ENCODE measurements around the gene VDR.

VDR gene

DNA sequence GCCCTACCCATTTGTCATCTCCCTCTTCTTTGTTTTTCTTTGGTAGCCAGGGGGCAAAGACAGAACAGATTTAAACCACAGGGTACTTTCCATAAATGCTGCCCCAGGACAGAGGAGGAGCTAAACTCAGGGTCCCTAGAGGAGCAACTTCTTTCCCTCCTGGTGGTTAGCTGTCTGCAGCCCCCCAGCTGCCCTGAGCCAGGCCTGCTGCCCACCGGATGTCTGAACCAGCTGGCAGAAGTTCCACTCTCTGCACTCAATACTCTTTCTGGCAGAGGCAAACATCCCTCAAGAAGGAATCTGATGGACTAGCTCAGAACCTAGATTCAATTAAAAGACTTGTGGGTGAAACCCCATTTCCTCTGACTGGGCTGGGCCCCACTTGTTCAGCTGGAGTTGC, 10.7 kb downstream of the VDR start:
- Histone ChIP-seq H3K9me3 (ENCODE audit: control insufficient read depth in 2 of 2, low read length in 2 of 2) (no peaks in the 10 kb centered on the region), H3K27ac (ENCODE audit: low read length) (no peak overlapping the region), H3K4me3 (ENCODE audit: low read length in 2 of 2) (no peak overlapping the region), H3K36me3 (ENCODE audit: control insufficient read depth in 2 of 2, insufficient read depth in 2 of 2, low read length in 2 of 2) (no peaks in the 10 kb centered on the region), H3K4me1 (ENCODE audit: control insufficient read depth, insufficient read depth, low read length) (peaks cover 3% of the 10 kb centered on the region), H3K9ac (ENCODE audit: low read length in 2 of 2) (no peak overlapping the region), H3K27me3 (ENCODE audit: control insufficient read depth in 1 of 2, insufficient read depth in 2 of 2, low read length in 2 of 2) (peaks cover 4 to 7% of the 10 kb centered on the region in 2 donors)

DNA sequence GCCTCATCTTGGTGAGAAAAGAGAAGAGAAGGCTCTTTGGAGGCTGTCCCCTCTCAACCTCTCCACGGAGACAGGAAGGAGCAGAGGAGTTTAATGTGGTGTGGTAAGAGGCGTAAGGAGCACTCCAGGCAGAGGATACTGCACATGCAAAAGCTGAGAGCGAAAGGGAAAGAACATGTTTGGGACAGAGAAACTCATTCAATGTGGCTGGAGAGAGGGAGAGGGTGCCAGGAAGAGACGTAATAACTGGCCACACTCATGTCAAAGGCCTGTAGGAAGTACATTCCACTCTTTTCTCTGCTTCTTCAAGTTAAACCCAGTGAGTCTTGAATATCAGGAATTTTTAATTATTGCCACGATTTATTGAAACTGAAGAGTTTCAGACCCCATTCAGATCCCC, 12.0 kb downstream of the VDR start:
- H3K36me3 ChIP-seq (ENCODE audit: control insufficient read depth in 2 of 2, insufficient read depth in 2 of 2, low read length in 2 of 2) = no peaks in the 10 kb centered on the region
- no peak overlapping the region for H3K4me3 ChIP-seq (ENCODE audit: low read length in 2 of 2)
- H3K27me3 ChIP-seq (ENCODE audit: control insufficient read depth in 1 of 2, insufficient read depth in 2 of 2, low read length in 2 of 2) = peaks cover 4% of the 10 kb centered on the region in 2 donors
- H3K4me1 ChIP-seq (ENCODE audit: control insufficient read depth, insufficient read depth, low read length) = peaks cover 3% of the 10 kb centered on the region
- no peak overlapping the region for H3K9ac ChIP-seq (ENCODE audit: low read length in 2 of 2)
- H3K9me3 ChIP-seq (ENCODE audit: control insufficient read depth in 2 of 2, low read length in 2 of 2) = no peaks in the 10 kb centered on the region
- no peak overlapping the region for H3K27ac ChIP-seq (ENCODE audit: low read length)

GRCh38 chr12:47891356-47891755, 13.4 kb downstream of the VDR start:
- H3K27me3 ChIP-seq (ENCODE audit: control insufficient read depth in 1 of 2, insufficient read depth in 2 of 2, low read length in 2 of 2) = peaks cover 0 to 4% of the 10 kb centered on the region in 2 donors
- H3K27ac ChIP-seq (ENCODE audit: low read length) = no peak overlapping the region
- peaks cover 3% of the 10 kb centered on the region for H3K4me1 ChIP-seq (ENCODE audit: control insufficient read depth, insufficient read depth, low read length)
- no peaks in the 10 kb centered on the region for H3K9me3 ChIP-seq (ENCODE audit: control insufficient read depth in 2 of 2, low read length in 2 of 2)
- no peak overlapping the region for H3K4me3 ChIP-seq (ENCODE audit: low read length in 2 of 2)
- H3K9ac ChIP-seq (ENCODE audit: low read length in 2 of 2) = no peak overlapping the region
- no peaks in the 10 kb centered on the region for H3K36me3 ChIP-seq (ENCODE audit: control insufficient read depth in 2 of 2, insufficient read depth in 2 of 2, low read length in 2 of 2)

GRCh38 chr12:47889040-47889439, 15.8 kb downstream of the VDR start:
- Histone ChIP-seq H3K9ac (ENCODE audit: low read length in 2 of 2) (no peak overlapping the region), H3K27me3 (ENCODE audit: control insufficient read depth in 1 of 2, insufficient read depth in 2 of 2, low read length in 2 of 2) (peaks cover 0 to 2% of the 10 kb centered on the region in 2 donors), H3K4me3 (ENCODE audit: low read length in 2 of 2) (no peak overlapping the region), H3K4me1 (ENCODE audit: control insufficient read depth, insufficient read depth, low read length) (peaks cover 2% of the 10 kb centered on the region), H3K36me3 (ENCODE audit: control insufficient read depth in 2 of 2, insufficient read depth in 2 of 2, low read length in 2 of 2) (no peaks in the 10 kb centered on the region), H3K9me3 (ENCODE audit: control insufficient read depth in 2 of 2, low read length in 2 of 2) (no peaks in the 10 kb centered on the region), H3K27ac (ENCODE audit: low read length) (no peak overlapping the region)

- H3K27me3 ChIP-seq (ENCODE audit: control insufficient read depth in 1 of 2, insufficient read depth in 2 of 2, low read length in 2 of 2) = no peaks in the 10 kb centered on the region
- H3K4me1 ChIP-seq (ENCODE audit: control insufficient read depth, insufficient read depth, low read length) = no peaks in the 10 kb centered on the region
- no peak overlapping the region for H3K27ac ChIP-seq (ENCODE audit: low read length)
- no peaks in the 10 kb centered on the region for H3K36me3 ChIP-seq (ENCODE audit: control insufficient read depth in 2 of 2, insufficient read depth in 2 of 2, low read length in 2 of 2)
- H3K9me3 ChIP-seq (ENCODE audit: control insufficient read depth in 2 of 2, low read length in 2 of 2) = no peaks in the 10 kb centered on the region
- H3K9ac ChIP-seq (ENCODE audit: low read length in 2 of 2) = no peak overlapping the region
- H3K4me3 ChIP-seq (ENCODE audit: low read length in 2 of 2) = no peak overlapping the region
Measured at GRCh38 chr12:47888153-47888819, 16.5 kb downstream of the VDR start.

DNA sequence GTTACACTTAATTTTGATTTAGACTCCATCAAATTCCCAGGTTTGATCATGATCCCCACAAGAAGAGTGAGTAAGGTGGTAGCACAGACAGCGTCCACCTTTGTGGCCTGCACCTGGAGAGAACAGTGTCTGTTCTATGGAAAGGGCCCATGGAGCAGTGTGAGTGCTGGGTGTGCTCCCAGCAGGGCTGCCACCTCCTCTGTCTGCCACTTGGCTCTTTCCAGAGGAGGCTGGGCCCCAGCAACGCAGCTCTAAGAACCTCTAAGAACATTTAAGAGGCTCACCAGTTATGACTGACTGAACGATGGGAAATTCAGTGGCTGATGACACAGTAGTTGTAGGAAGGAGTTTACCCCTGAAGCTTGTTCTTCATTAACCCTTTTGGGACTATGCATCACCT, 17.3 kb downstream of the VDR start:
- no peaks in the 10 kb centered on the region for H3K9me3 ChIP-seq (ENCODE audit: control insufficient read depth in 2 of 2, low read length in 2 of 2)
- no peaks in the 10 kb centered on the region for H3K4me1 ChIP-seq (ENCODE audit: control insufficient read depth, insufficient read depth, low read length)
- no peak overlapping the region for H3K4me3 ChIP-seq (ENCODE audit: low read length in 2 of 2)
- no peaks in the 10 kb centered on the region for H3K27me3 ChIP-seq (ENCODE audit: control insufficient read depth in 1 of 2, insufficient read depth in 2 of 2, low read length in 2 of 2)
- H3K9ac ChIP-seq (ENCODE audit: low read length in 2 of 2) = no peak overlapping the region
- H3K36me3 ChIP-seq (ENCODE audit: control insufficient read depth in 2 of 2, insufficient read depth in 2 of 2, low read length in 2 of 2) = no peaks in the 10 kb centered on the region
- no peak overlapping the region for H3K27ac ChIP-seq (ENCODE audit: low read length)

GRCh38 chr12:47886510-47887240, 18.1 kb downstream of the VDR start:
- Histone ChIP-seq H3K27ac (ENCODE audit: low read length) (no peak overlapping the region), H3K9ac (ENCODE audit: low read length in 2 of 2) (no peak overlapping the region), H3K4me3 (ENCODE audit: low read length in 2 of 2) (no peak overlapping the region), H3K9me3 (ENCODE audit: control insufficient read depth in 2 of 2, low read length in 2 of 2) (no peaks in the 10 kb centered on the region), H3K27me3 (ENCODE audit: control insufficient read depth in 1 of 2, insufficient read depth in 2 of 2, low read length in 2 of 2) (no peaks in the 10 kb centered on the region), H3K36me3 (ENCODE audit: control insufficient read depth in 2 of 2, insufficient read depth in 2 of 2, low read length in 2 of 2) (no peaks in the 10 kb centered on the region), H3K4me1 (ENCODE audit: control insufficient read depth, insufficient read depth, low read length) (no peaks in the 10 kb centered on the region)

GRCh38 chr12:47885566-47885965, 19.2 kb downstream of the VDR start:
- H3K27me3 ChIP-seq (ENCODE audit: control insufficient read depth in 1 of 2, insufficient read depth in 2 of 2, low read length in 2 of 2) = no peaks in the 10 kb centered on the region
- H3K36me3 ChIP-seq (ENCODE audit: control insufficient read depth in 2 of 2, insufficient read depth in 2 of 2, low read length in 2 of 2) = no peaks in the 10 kb centered on the region
- H3K9me3 ChIP-seq (ENCODE audit: control insufficient read depth in 2 of 2, low read length in 2 of 2) = no peaks in the 10 kb centered on the region
- no peak overlapping the region for H3K4me3 ChIP-seq (ENCODE audit: low read length in 2 of 2)
- H3K4me1 ChIP-seq (ENCODE audit: control insufficient read depth, insufficient read depth, low read length) = no peaks in the 10 kb centered on the region
- no peak overlapping the region for H3K27ac ChIP-seq (ENCODE audit: low read length)
- H3K9ac ChIP-seq (ENCODE audit: low read length in 2 of 2) = no peak overlapping the region

DNA sequence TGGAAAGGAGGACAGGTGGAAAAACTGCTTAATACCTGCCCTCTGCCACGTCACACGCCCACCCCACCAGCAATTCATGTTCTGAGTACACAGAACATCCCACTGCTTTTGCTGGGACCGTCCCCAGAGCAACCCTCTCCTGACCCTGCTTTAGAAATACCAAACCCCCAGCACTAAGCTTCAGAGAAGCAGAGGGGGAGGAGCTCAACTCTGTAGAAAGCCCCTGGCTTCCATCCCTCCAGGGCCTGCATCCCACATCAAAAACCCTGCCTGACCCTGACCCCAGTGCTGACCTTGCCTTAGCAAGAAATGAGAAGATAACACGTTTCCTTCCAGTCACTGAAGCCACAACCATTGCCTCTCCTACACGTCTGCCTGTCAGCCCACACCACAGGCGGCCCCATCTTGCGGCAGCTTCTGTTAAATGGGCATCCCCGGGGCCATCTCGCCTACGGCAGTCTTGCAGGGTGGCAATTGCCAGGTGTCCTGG, 19.7 kb downstream of the VDR start:
- Histone ChIP-seq H3K4me1 (ENCODE audit: control insufficient read depth, insufficient read depth, low read length) (no peaks in the 10 kb centered on the region), H3K27ac (ENCODE audit: low read length) (no peak overlapping the region), H3K9me3 (ENCODE audit: control insufficient read depth in 2 of 2, low read length in 2 of 2) (no peaks in the 10 kb centered on the region), H3K9ac (ENCODE audit: low read length in 2 of 2) (no peak overlapping the region), H3K27me3 (ENCODE audit: control insufficient read depth in 1 of 2, insufficient read depth in 2 of 2, low read length in 2 of 2) (no peaks in the 10 kb centered on the region), H3K36me3 (ENCODE audit: control insufficient read depth in 2 of 2, insufficient read depth in 2 of 2, low read length in 2 of 2) (no peaks in the 10 kb centered on the region), H3K4me3 (ENCODE audit: low read length in 2 of 2) (no peak overlapping the region)

- Histone ChIP-seq H3K9ac (ENCODE audit: low read length in 2 of 2) (no peak overlapping the region), H3K4me3 (ENCODE audit: low read length in 2 of 2) (no peak overlapping the region), H3K27me3 (ENCODE audit: control insufficient read depth in 1 of 2, insufficient read depth in 2 of 2, low read length in 2 of 2) (no peaks in the 10 kb centered on the region), H3K4me1 (ENCODE audit: control insufficient read depth, insufficient read depth, low read length) (no peaks in the 10 kb centered on the region), H3K9me3 (ENCODE audit: control insufficient read depth in 2 of 2, low read length in 2 of 2) (no peaks in the 10 kb centered on the region), H3K27ac (ENCODE audit: low read length) (no peak overlapping the region), H3K36me3 (ENCODE audit: control insufficient read depth in 2 of 2, insufficient read depth in 2 of 2, low read length in 2 of 2) (no peaks in the 10 kb centered on the region)
Measured at GRCh38 chr12:47884501-47884900, 20.3 kb downstream of the VDR start.

DNA sequence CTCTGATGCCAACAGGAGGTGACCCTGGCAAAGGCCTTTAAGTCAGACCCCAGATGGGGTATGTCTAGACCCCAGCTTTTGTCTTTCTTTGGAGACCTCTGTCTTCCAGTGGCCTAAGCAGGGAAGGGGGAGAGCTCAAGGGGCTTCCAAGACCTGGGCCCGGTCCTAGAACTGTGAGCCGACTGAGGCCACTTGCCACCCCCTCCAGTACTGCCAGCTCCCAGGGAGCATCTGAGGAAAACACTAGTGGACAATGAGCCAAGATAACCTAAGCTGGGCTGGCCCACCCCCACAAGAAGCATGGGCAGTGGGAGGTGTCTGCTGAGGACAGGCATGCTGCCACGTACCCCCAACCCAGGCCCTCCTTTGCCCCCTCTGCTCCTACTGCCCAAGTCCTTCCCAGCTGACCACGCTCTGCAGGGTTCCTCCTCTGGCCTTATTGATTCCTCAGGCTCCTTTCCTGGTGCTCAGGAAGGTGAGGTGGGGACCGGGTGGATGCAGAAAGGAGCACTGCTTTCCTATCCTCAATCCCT, 21.1 kb downstream of the VDR start:
- H3K9ac ChIP-seq (ENCODE audit: low read length in 2 of 2) = no peak overlapping the region
- H3K27me3 ChIP-seq (ENCODE audit: control insufficient read depth in 1 of 2, insufficient read depth in 2 of 2, low read length in 2 of 2) = no peaks in the 10 kb centered on the region
- H3K4me1 ChIP-seq (ENCODE audit: control insufficient read depth, insufficient read depth, low read length) = no peaks in the 10 kb centered on the region
- H3K9me3 ChIP-seq (ENCODE audit: control insufficient read depth in 2 of 2, low read length in 2 of 2) = no peaks in the 10 kb centered on the region
- no peak overlapping the region for H3K4me3 ChIP-seq (ENCODE audit: low read length in 2 of 2)
- H3K36me3 ChIP-seq (ENCODE audit: control insufficient read depth in 2 of 2, insufficient read depth in 2 of 2, low read length in 2 of 2) = no peaks in the 10 kb centered on the region
- no peak overlapping the region for H3K27ac ChIP-seq (ENCODE audit: low read length)
